COLO668 (cell line): ENCODE data around the gene HSPA14.
"Not testable (repeated sequence)": the region's sequence is repeated elsewhere in the genome, so short reads cannot be mapped to it uniquely, and the experiment has no call there.

Experiments
- DNase-seq: peaks from one replicate; lab custom pipeline; 2025; ENCODE audit not compliant: unreplicated experiment; lab: John Stamatoyannopoulos, UW

HSPA14 gene

DNA sequence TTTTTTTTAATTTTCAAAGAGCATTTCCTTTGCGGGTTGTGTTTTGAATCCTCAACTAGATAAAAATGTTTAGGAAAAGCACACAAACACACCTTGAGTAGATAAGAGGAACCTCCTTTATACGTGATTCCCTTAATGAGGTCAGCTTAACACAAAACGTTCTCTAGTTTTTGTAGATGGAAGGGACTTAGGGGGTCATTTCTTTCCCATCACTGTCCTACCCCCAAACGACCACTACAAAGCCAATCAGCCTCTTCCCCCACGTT lies 41.8 kb downstream of the HSPA14 start:
- no peak for DNase-seq

DNA sequence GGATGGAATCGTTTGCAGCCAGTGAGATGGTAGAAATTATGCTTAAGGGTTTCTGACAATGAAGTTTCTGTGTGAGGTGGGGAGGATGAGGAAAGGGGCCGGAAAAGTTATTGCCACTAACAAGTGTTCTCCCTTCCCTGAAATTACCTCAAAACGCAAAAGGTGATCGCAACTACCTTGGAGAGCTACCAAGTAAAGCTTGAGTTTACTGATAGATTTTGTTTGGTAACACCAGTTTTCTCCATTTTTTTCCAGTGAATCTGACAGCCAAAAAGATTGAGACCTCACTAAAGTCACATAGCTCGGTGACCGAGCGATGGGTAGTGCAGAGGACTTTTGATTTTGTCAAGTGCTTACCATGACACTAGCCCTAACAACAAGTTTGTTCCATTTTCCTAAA lies 42.1 kb downstream of the HSPA14 start:
- DNase-seq = no peak

DNA sequence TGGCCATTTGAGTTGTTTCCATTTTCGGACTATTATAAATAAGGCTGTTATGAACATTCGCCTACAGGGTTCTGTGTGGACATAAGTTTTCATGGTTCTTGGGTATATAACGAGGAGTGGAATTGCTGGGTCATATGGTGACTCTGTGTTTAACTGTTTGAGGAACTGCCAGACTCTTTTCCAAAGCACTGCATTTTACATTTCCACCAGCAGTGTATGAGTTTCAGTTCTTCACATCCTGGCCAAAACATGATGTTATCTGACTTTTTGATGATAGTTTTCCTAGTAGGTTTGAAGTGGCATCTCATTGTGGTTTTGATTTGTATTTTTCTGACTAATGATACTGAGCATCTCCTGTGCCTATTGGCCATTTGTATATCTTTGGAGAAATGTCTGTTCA lies 46.0 kb downstream of the HSPA14 start:
- DNase-seq = no peak

DNA sequence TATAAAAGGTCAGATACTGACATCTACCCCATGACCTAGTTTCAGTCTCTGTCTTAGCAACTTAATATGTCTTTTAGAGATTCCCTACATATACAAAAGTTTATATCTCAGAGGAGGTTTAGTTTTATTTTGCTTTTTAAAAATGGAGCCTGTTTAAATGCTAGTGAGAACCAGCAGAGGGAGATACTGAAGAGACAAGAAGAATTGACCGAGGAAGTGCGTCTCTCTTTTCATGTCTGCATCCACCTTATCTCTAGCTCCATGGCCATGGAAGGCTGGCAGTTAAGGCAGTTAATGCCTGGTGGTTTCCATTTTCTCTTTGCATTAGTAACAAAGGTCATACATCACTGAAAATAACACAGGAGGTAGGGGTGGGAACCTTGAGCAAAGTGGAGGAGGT lies 51.2 kb downstream of the HSPA14 start:
- DNase-seq = no peak

DNA sequence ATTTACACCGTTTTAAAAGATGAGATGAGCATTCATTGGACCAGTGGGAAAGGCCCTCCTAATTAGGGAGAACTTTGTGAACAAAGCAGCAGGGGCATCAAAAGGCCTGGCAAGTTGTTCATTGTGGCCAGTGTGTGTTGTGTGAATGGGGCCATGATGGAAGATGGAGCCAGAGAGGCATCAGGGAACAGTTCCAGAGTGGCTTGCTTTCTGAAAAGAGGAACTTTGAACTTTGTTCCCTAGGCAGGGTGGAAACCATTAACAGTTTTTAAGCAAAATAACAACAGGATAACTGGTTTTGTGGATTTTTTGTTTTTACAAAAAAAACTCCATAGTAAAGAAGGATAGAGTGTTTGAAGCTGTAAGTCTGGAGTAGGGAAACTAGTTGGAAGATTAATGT lies 53.0 kb downstream of the HSPA14 start:
- no peak for DNase-seq

GRCh38 chr10:14904316-14904732 lies 66.2 kb downstream of the HSPA14 start:
- DNase-seq = no peak

DNA sequence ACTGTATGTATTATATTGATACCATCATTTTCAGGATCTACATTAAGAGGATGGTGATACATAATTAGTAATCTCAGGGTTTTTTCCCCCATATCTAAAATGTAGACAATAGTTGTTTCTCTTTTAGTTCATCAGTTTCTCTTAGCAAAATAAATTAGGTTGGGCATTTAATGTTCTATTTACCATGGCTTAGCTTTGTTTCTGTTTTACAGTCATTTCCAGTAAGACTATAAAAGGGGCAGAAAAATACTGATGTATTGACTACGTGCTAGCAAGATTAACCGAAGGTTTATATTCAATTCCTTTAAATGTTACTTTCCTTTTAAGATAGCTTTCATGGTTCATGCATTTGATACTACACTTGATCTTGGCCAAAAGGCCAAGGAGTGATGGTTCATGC lies 66.8 kb downstream of the HSPA14 start:
- no peak for DNase-seq

GRCh38 chr10:14905890-14906289 lies 67.8 kb downstream of the HSPA14 start:
- no peak for DNase-seq

GRCh38 chr10:14906765-14907164 lies 68.7 kb downstream of the HSPA14 start:
- no peak for DNase-seq

- not testable (repeated sequence) for DNase-seq
Measured at GRCh38 chr10:14907591-14907990, 69.5 kb downstream of the HSPA14 start.

DNA sequence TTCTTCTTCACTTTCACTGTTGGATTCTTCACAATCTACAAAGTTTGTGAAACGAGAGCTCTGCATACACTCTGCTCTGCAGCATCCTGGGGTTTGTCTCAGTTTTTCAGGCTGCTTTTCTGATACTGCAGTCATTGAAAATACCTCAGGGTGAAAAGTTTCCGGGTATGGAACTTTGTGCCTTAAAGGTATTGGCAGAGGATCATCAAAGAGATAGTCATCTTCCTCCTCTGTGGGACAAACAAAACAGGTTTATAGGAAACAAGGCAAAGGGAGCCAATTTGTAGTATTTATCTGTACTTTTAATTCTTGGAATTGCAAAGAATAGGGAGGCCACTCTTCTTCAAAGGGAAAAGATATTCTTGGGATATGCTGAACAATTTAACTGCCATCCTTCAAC lies 71.0 kb downstream of the HSPA14 start:
- DNase-seq = no peak

DNA sequence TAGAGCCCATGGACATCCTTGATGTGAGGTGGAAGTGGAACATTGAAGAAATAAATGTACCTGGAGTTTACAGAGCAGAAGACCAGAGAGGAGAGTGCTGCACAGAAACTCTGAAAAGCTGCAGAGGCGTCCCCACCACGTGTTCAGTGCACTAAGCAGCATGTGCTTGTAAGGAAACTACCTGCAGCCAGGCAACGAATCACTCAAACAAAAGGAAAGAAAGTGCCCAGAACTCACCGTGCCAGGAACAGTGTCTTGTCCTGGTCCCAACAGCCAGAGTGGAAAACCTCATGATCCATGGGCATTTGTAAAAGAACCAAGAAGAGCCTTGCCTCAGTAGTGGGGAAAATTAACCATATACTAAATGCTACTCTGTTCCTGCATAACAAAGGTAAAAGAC lies 72.8 kb downstream of the HSPA14 start:
- DNase-seq = no peak

GRCh38 chr10:14911801-14912200 lies 73.7 kb downstream of the HSPA14 start:
- DNase-seq = no peak

GRCh38 chr10:14916600-14916999 lies 78.5 kb downstream of the HSPA14 start:
- no peak for DNase-seq

DNA sequence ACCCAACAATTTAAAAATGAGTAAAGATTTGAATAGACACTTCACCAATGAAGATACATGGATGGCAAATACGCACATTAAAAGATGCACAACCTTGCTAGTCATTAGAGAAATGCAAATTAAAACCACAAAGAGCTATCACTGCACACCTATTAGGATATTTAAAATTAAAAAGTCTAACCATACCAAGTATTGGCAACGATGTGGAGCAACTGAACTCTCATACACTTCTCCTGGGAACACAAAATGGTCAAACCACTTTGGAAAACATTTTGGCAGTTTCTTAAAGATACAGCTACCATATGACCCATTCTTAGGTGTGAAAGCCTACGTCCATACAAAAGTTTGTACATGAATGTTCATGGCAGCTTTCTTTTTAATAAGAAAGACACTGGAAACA lies 79.7 kb downstream of the HSPA14 start:
- DNase-seq = no peak

DNA sequence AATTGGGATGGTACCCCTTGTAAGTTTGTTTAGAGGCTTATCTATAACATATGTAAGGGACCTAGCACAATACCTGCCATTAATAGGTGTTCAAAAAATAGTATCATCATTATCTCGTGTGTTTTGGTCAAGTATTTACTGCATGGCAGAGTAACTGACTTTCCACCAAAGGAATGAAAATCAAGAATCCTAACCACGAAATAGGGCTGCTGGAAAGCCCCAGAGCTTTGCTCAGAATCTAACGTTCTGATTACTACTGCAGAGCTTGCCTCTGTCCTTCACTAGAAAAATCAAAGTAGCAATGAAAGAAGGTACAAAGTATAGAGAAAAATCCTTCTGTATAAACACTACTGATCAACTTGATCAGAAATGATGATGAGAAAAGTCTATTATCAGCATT lies 80.9 kb downstream of the HSPA14 start:
- no peak for DNase-seq
